Activated CD8-positive, alpha-beta memory T cell treated with anti-CD3 and anti-CD28 coated beads for 4 hours (primary cell): ENCODE measurements around the gene DAB1.
"Not testable (repeated sequence)": the region's sequence is repeated elsewhere in the genome, so short reads cannot be mapped to it uniquely, and the experiment has no call there.

Experiments
- DNase-seq, 2 donors: peaks; one replicate each; pipeline ENCODE4 v3.0.0-alpha.2; 2020; ENCODE audit warnings: low read depth in 2 of 2

DAB1 gene

GRCh38 chr1:57122031-57122430, 301.8 kb downstream of the DAB1 start:
- DNase-seq = no peak

GRCh38 chr1:57118948-57119603, 304.8 kb downstream of the DAB1 start:
- DNase-seq = no peak

- DNase-seq = no peak
Observed at GRCh38 chr1:57117753-57118152, 306.1 kb downstream of the DAB1 start.

GRCh38 chr1:57116871-57117270, 307.0 kb downstream of the DAB1 start:
- DNase-seq = no peak

GRCh38 chr1:57115030-57115614, 308.7 kb downstream of the DAB1 start:
- DNase-seq = no peak

GRCh38 chr1:57112148-57112547, 311.7 kb downstream of the DAB1 start:
- no peak for DNase-seq

GRCh38 chr1:57111175-57111574, 312.7 kb downstream of the DAB1 start:
- no peak for DNase-seq

GRCh38 chr1:57109883-57110282, 314.0 kb downstream of the DAB1 start:
- no peak for DNase-seq

- DNase-seq = no peak
Observed at GRCh38 chr1:57109247-57109646, 314.6 kb downstream of the DAB1 start.

GRCh38 chr1:57106296-57106695, 317.6 kb downstream of the DAB1 start:
- no peak for DNase-seq

- no peak for DNase-seq
Observed at GRCh38 chr1:57102561-57103326, 321.1 kb downstream of the DAB1 start.

GRCh38 chr1:57101209-57101608, 322.7 kb downstream of the DAB1 start:
- no peak for DNase-seq

GRCh38 chr1:57094749-57095148, 329.1 kb downstream of the DAB1 start:
- DNase-seq = no peak

- no peak for DNase-seq
Observed at GRCh38 chr1:57093122-57093521, 330.7 kb downstream of the DAB1 start.

- DNase-seq = no peak
Observed at GRCh38 chr1:57091642-57092041, 332.2 kb downstream of the DAB1 start.

- no peak for DNase-seq
Observed at GRCh38 chr1:57089855-57090254, 334.0 kb downstream of the DAB1 start.

- DNase-seq = no peak
Observed at GRCh38 chr1:57089221-57089620, 334.6 kb downstream of the DAB1 start.

GRCh38 chr1:57088653-57089052, 335.2 kb downstream of the DAB1 start:
- no peak for DNase-seq

- not testable (repeated sequence) for DNase-seq
Observed at GRCh38 chr1:57087660-57088059, 336.2 kb downstream of the DAB1 start.

GRCh38 chr1:57086154-57086553, 337.7 kb downstream of the DAB1 start:
- DNase-seq = no peak

GRCh38 chr1:57084701-57085100, 339.2 kb downstream of the DAB1 start:
- DNase-seq = no peak

- no peak for DNase-seq
Observed at GRCh38 chr1:57082711-57083439, 341.0 kb downstream of the DAB1 start.
